Bronchial epithelial cell (primary cell): ENCODE measurements around the gene RAD9A. TPM values are rescaled to one million over a fixed set of nuclear protein-coding genes. Genes with fewer than 3 reads are reported as not detected.
A peak's percentile ranks its signal among the peaks of the same experiment; 100 is the strongest.

ENCODE experiments used
- DNase-seq: peaks from one replicate; pipeline ENCODE4 v3.0.0-alpha.2; 2010; ENCODE audit warnings: low read depth
- FAIRE-seq: peaks from 2 replicates; lab custom pipeline; 2011; peaks lifted over from hg19 to GRCh38; lab: Jason Lieb, UNC
- H3K27me3 ChIP-seq: 2 replicates; pipeline ENCODE4 v1.5.1; 2011; ENCODE audit warnings: low read length; ENCODE audit not compliant: control insufficient read depth, insufficient read depth
- H3K36me3 ChIP-seq: 2 replicates; pipeline ENCODE4 v1.5.1; 2011; ENCODE audit warnings: low read length; ENCODE audit not compliant: control insufficient read depth, insufficient read depth
- H3K4me3 ChIP-seq: 2 replicates; pipeline ENCODE4 v1.5.1; 2011; ENCODE audit warnings: mild to moderate bottlenecking, low read depth, low read length, control low read depth
- CTCF ChIP-seq: IDR thresholded peaks from 2 replicates; pipeline ENCODE4 v1.5.1; 2011; ENCODE audit warnings: mild to moderate bottlenecking, moderate library complexity, low read length, control low read depth, inconsistent platforms; ENCODE audit not compliant: insufficient read depth, severe bottlenecking
- total RNA-seq: library from RNA; depleted of rRNA; stranded (reverse); fragments of >200 nt; gene quantifications from 2 replicates; pipeline ENCODE4 v1.2.1, GENCODE V29; 2014

RAD9A gene
- total RNA-seq, 1 donor from 2014 or later = 8.7 TPM

GRCh38 chr11:67382276-67383136, 9.3 kb upstream of the RAD9A start:
- no peak for FAIRE-seq
- Histone ChIP-seq H3K4me3 (no peak overlapping the region), H3K36me3 (no peaks in the 10 kb centered on the region), H3K27me3 (no peaks in the 10 kb centered on the region)
- peak; percentile 98 for TF ChIP-seq CTCF
- DNase-seq = peak; percentile 69

GRCh38 chr11:67384851-67385366, 6.9 kb upstream of the RAD9A start:
- Histone ChIP-seq H3K36me3 (no peaks in the 10 kb centered on the region), H3K27me3 (no peaks in the 10 kb centered on the region), H3K4me3 (no peak overlapping the region)
- DNase-seq (peak; percentile 79), FAIRE-seq (no peak)
- no peak for TF ChIP-seq CTCF

- no peak overlapping the region for H3K4me3 ChIP-seq
- TF ChIP-seq CTCF = no peak
- FAIRE-seq (no peak), DNase-seq (no peak)
- no peaks in the 10 kb centered on the region for H3K36me3 ChIP-seq
- no peaks in the 10 kb centered on the region for H3K27me3 ChIP-seq
Observed at GRCh38 chr11:67387069-67387468, 4.7 kb upstream of the RAD9A start.

GRCh38 chr11:67387518-67387917, 4.3 kb upstream of the RAD9A start:
- Histone ChIP-seq H3K27me3 (no peaks in the 10 kb centered on the region), H3K36me3 (no peaks in the 10 kb centered on the region), H3K4me3 (no peak overlapping the region)
- DNase-seq (no peak), FAIRE-seq (no peak)
- TF ChIP-seq CTCF = no peak

- FAIRE-seq = no peak
- Histone ChIP-seq H3K4me3 (no peak overlapping the region), H3K36me3 (peaks cover 1% of the 10 kb centered on the region), H3K27me3 (no peaks in the 10 kb centered on the region)
- TF ChIP-seq CTCF = peak; percentile 47
- no peak for DNase-seq
Observed at GRCh38 chr11:67389477-67389876, 2.3 kb upstream of the RAD9A start.
